ENCODE results near the gene CNFN. TPM values are rescaled to one million over a fixed set of nuclear protein-coding genes. Genes with fewer than 3 reads are reported as not detected.

Gene CNFN
- total RNA-seq, 4 donors from 2014 or later, result 359 to 606 (median 493) TPM

GRCh38 chr19:42407816-42408175 lies 17.7 kb upstream of the CNFN start:
- intact Hi-C loops (cut with DNase I; ENCODE audit: low total_unique reads), result no loop called here
- 94 to 99% methylated on average over 9 to 10 of the region's 10 CpGs for WGBS, 2 donors
- no peak for DNase-seq (ENCODE audit: low spot score in 2 of 2)
- TF ChIP-seq POLR2A (IDR thresholded peaks at IDR 0.05) (no peak), CTCF (IDR thresholded peaks at IDR 0.05) (no peak)
- H3K4me3 ChIP-seq (ENCODE audit: low read depth, poor library complexity, severe bottlenecking), result no peak overlapping the region

- DNase-seq (ENCODE audit: low spot score in 2 of 2), result no peak
- WGBS, 2 donors, result 92 to 93% methylated on average over 28 to 30 of the region's 30 CpGs
- TF ChIP-seq CTCF (IDR thresholded peaks at IDR 0.05) (no peak), POLR2A (IDR thresholded peaks at IDR 0.05) (no peak)
- no peak overlapping the region for H3K4me3 ChIP-seq (ENCODE audit: low read depth, poor library complexity, severe bottlenecking)
- intact Hi-C loops (cut with DNase I; ENCODE audit: low total_unique reads), result no loop called here
Observed at GRCh38 chr19:42407085-42407815, 17.2 kb upstream of the CNFN start.

- 90 to 95% methylated on average over 9 to 11 of the region's 11 CpGs for WGBS, 2 donors
- no peak for DNase-seq (ENCODE audit: low spot score in 2 of 2)
- no peak overlapping the region for H3K4me3 ChIP-seq (ENCODE audit: low read depth, poor library complexity, severe bottlenecking)
- no peak for TF ChIP-seq CTCF (IDR thresholded peaks at IDR 0.05)
- TF ChIP-seq POLR2A (IDR thresholded peaks at IDR 0.05), result no peak
- intact Hi-C loops (cut with DNase I; ENCODE audit: low total_unique reads), result no loop called here
Observed at GRCh38 chr19:42406111-42406510, 16.0 kb upstream of the CNFN start.

GRCh38 chr19:42403586-42403985 lies 13.5 kb upstream of the CNFN start:
- DNase-seq (ENCODE audit: low spot score in 2 of 2), result no peak
- intact Hi-C loops (cut with DNase I; ENCODE audit: low total_unique reads), result no loop called here
- WGBS, 2 donors, result 93 to 95% methylated on average over 10 of the region's 10 CpGs
- TF ChIP-seq CTCF (IDR thresholded peaks at IDR 0.05), result no peak
- no peak for TF ChIP-seq POLR2A (IDR thresholded peaks at IDR 0.05)
- H3K4me3 ChIP-seq (ENCODE audit: low read depth, poor library complexity, severe bottlenecking), result no peak overlapping the region

GRCh38 chr19:42402376-42403116 lies 12.4 kb upstream of the CNFN start:
- no peak overlapping the region for H3K4me3 ChIP-seq (ENCODE audit: low read depth, poor library complexity, severe bottlenecking)
- intact Hi-C loops (cut with DNase I; ENCODE audit: low total_unique reads), result no loop called here
- DNase-seq (ENCODE audit: low spot score in 2 of 2), result peak in 1 of 2 donors; percentile 85
- TF ChIP-seq POLR2A (IDR thresholded peaks at IDR 0.05) (no peak), CTCF (IDR thresholded peaks at IDR 0.05) (no peak)
- 66 to 75% methylated on average over 30 to 34 of the region's 34 CpGs for WGBS, 2 donors
